Kidney tubule cell (primary cell): ENCODE data around the gene MUC5B.
A peak's percentile ranks its signal among the peaks of the same experiment; 100 is the strongest.

Experiments used
- DNase-seq: peaks from one replicate; pipeline ENCODE4 v3.0.0-alpha.2; 2018; ENCODE audit warnings: low spot score

MUC5B gene

GRCh38 chr11:1285316-1285744, 62.5 kb downstream of the MUC5B start:
- no peak for DNase-seq

GRCh38 chr11:1285876-1286275, 63.0 kb downstream of the MUC5B start:
- no peak for DNase-seq

GRCh38 chr11:1287928-1288327, 65.1 kb downstream of the MUC5B start:
- DNase-seq: no peak

- no peak for DNase-seq
These were observed 65.7 kb downstream of the MUC5B start for GRCh38 chr11:1288426-1289151.

- no peak for DNase-seq
These were observed 66.5 kb downstream of the MUC5B start for GRCh38 chr11:1289211-1289935.

GRCh38 chr11:1290052-1291040, 67.5 kb downstream of the MUC5B start:
- no peak for DNase-seq

- DNase-seq: no peak
These were observed 68.6 kb downstream of the MUC5B start for GRCh38 chr11:1291295-1292017.

- no peak for DNase-seq
These were observed 69.3 kb downstream of the MUC5B start for GRCh38 chr11:1292018-1292643.

GRCh38 chr11:1292644-1293618, 70.1 kb downstream of the MUC5B start:
- no peak for DNase-seq

GRCh38 chr11:1293619-1294015, 70.8 kb downstream of the MUC5B start:
- peak; percentile 17 for DNase-seq

GRCh38 chr11:1295086-1295485, 72.2 kb downstream of the MUC5B start:
- no peak for DNase-seq

GRCh38 chr11:1295591-1295990, 72.7 kb downstream of the MUC5B start:
- no peak for DNase-seq

- DNase-seq: no peak
These were observed 73.4 kb downstream of the MUC5B start for GRCh38 chr11:1296287-1296686.

- no peak for DNase-seq
These were observed 74.2 kb downstream of the MUC5B start for GRCh38 chr11:1297011-1297575.

GRCh38 chr11:1297576-1298473, 75.0 kb downstream of the MUC5B start:
- peak; percentile 22 for DNase-seq

- DNase-seq: peak; percentile 79
These were observed 76.0 kb downstream of the MUC5B start for GRCh38 chr11:1298695-1299492.

- DNase-seq: no peak
These were observed 76.8 kb downstream of the MUC5B start for GRCh38 chr11:1299621-1300020.

- no peak for DNase-seq
These were observed 77.3 kb downstream of the MUC5B start for GRCh38 chr11:1300121-1300520.
